ENCODE data around the gene POLR2L.

DNA sequence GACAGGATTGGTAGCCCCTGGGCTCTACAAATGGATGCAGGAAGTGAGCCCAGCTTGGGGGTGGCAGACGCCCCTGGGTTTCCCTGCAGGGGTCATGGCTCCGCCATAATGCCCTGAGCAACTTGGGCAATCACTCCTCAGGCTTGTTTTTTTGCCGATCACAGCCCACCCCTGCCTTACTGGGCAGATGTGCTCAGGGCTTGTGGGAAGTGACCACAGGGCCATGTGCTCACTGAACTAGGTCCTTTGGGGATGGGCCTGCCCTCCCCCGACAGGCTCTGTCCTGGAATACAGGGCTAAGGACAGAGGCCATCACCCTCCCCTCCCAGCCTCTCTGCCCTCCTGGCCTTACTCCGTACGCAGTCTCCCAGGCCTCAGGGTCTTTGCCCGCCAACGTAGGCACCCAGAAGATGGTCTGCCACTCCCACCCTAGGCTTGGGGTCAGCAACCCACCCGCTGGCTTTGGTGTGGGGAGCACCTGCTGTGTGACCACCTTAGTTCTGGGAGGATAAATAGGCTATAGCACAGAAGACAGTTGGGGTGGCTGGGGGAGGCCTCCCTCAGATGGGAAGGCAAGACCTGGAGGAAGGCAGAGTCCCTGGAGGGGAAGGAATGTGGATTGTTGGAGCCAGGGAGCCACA lies 28.8 kb downstream of the POLR2L start:
- TF ChIP-seq POLR2A (IDR thresholded peaks at IDR 0.05), result no peak
- TF ChIP-seq, protein P1, sequence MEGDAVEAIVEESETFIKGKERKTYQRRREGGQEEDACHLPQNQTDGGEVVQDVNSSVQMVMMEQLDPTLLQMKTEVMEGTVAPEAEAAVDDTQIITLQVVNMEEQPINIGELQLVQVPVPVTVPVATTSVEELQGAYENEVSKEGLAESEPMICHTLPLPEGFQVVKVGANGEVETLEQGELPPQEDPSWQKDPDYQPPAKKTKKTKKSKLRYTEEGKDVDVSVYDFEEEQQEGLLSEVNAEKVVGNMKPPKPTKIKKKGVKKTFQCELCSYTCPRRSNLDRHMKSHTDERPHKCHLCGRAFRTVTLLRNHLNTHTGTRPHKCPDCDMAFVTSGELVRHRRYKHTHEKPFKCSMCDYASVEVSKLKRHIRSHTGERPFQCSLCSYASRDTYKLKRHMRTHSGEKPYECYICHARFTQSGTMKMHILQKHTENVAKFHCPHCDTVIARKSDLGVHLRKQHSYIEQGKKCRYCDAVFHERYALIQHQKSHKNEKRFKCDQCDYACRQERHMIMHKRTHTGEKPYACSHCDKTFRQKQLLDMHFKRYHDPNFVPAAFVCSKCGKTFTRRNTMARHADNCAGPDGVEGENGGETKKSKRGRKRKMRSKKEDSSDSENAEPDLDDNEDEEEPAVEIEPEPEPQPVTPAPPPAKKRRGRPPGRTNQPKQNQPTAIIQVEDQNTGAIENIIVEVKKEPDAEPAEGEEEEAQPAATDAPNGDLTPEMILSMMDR (IDR thresholded peaks at IDR 0.05), result no peak

All from testis (tissue), 2 donors.